ENCODE results near the gene KLF11. TPM values are rescaled to one million over a fixed set of nuclear protein-coding genes. Genes with fewer than 3 reads are reported as not detected.

Gene KLF11
- total and polyA plus RNA-seq, 9 donors, result 21.6 to 45.3 (median 31.4) TPM

GRCh38 chr2:10052216-10052615 lies 8.9 kb downstream of the KLF11 start:
- H3K36me3 ChIP-seq, result no peaks in the 10 kb centered on the region
- peaks cover 6% of the 10 kb centered on the region for H3K4me1 ChIP-seq (ENCODE audit: insufficient read depth)
- peak in 2 of 5 donors; percentile 14 to 36 for DNase-seq
- H3K4me3 ChIP-seq, result no peak overlapping the region
- H3K9me3 ChIP-seq, result no peaks in the 10 kb centered on the region
- TF ChIP-seq POLR2A (IDR thresholded peaks at IDR 0.05) (no peak), EP300 (IDR thresholded peaks at IDR 0.05) (no peak), CTCF (IDR thresholded peaks at IDR 0.05) (no peak)
- no peaks in the 10 kb centered on the region for H3K27me3 ChIP-seq
- intact Hi-C loops (cut with DNase I), result loop anchor here in 1 of 4 donors (10.0 kb wide), 1 partner anchor 237 kb away; no protein-coding TSS in a partner anchor
- no peak overlapping the region for H3K27ac ChIP-seq
- 62 to 82% (median 76%) methylated on average over 16 of the region's 16 CpGs for WGBS, 3 donors

GRCh38 chr2:10053351-10053750 lies 10.0 kb downstream of the KLF11 start:
- TF ChIP-seq EP300 (IDR thresholded peaks at IDR 0.05) (no peak), POLR2A (IDR thresholded peaks at IDR 0.05) (no peak), CTCF (IDR thresholded peaks at IDR 0.05) (no peak)
- no peak overlapping the region for H3K27ac ChIP-seq
- WGBS, 3 donors, result 41 to 77% (median 59%) methylated on average over 4 of the region's 4 CpGs
- peak in 2 of 5 donors; percentile 10 to 22 for DNase-seq
- no peaks in the 10 kb centered on the region for H3K9me3 ChIP-seq
- H3K27me3 ChIP-seq, result no peaks in the 10 kb centered on the region
- intact Hi-C loops (cut with DNase I), result loop anchor here in 1 of 4 donors (10.0 kb wide), 1 partner anchor 239 kb away; no protein-coding TSS in a partner anchor
- H3K36me3 ChIP-seq, result no peaks in the 10 kb centered on the region
- H3K4me3 ChIP-seq, result no peak overlapping the region
- peaks cover 9% of the 10 kb centered on the region for H3K4me1 ChIP-seq (ENCODE audit: insufficient read depth)

GRCh38 chr2:10054424-10054823 lies 11.1 kb downstream of the KLF11 start:
- intact Hi-C loops (cut with DNase I), result loop anchor here in 1 of 4 donors (10.0 kb wide), 1 partner anchor 240 kb away; no protein-coding TSS in a partner anchor
- TF ChIP-seq POLR2A (IDR thresholded peaks at IDR 0.05) (no peak), EP300 (IDR thresholded peaks at IDR 0.05) (no peak), CTCF (IDR thresholded peaks at IDR 0.05) (no peak)
- peak in 2 of 5 donors; percentile 15 to 36 for DNase-seq
- Histone ChIP-seq H3K4me1 (ENCODE audit: insufficient read depth) (peaks cover 8% of the 10 kb centered on the region), H3K27me3 (no peaks in the 10 kb centered on the region), H3K4me3 (no peak overlapping the region), H3K27ac (no peak overlapping the region), H3K9me3 (no peaks in the 10 kb centered on the region), H3K36me3 (no peaks in the 10 kb centered on the region)
- 26 to 38% (median 30%) methylated on average over 7 of the region's 7 CpGs for WGBS, 3 donors

- H3K27ac ChIP-seq, result no peak overlapping the region
- no peaks in the 10 kb centered on the region for H3K36me3 ChIP-seq
- TF ChIP-seq POLR2A (IDR thresholded peaks at IDR 0.05) (no peak), CTCF (IDR thresholded peaks at IDR 0.05) (no peak), EP300 (IDR thresholded peaks at IDR 0.05) (no peak)
- no peaks in the 10 kb centered on the region for H3K27me3 ChIP-seq
- peaks cover 8% of the 10 kb centered on the region for H3K4me1 ChIP-seq (ENCODE audit: insufficient read depth)
- intact Hi-C loops (cut with DNase I), result loop anchor here in 1 of 4 donors (10.0 kb wide), 1 partner anchor 240 kb away; no protein-coding TSS in a partner anchor
- 83 to 90% (median 89%) methylated on average over 7 of the region's 7 CpGs for WGBS, 3 donors
- peak in 2 of 5 donors; percentile 13 to 31 for DNase-seq
- no peaks in the 10 kb centered on the region for H3K9me3 ChIP-seq
- no peak overlapping the region for H3K4me3 ChIP-seq
These were observed 11.6 kb downstream of the KLF11 start for GRCh38 chr2:10054976-10055375.

Data from ovary (tissue), 9 donors.